ENCODE data around the gene DLGAP4. TPM values are rescaled to one million over a fixed set of nuclear protein-coding genes. Genes with fewer than 3 reads are reported as not detected.

The DLGAP4 gene
- total RNA-seq, 1 donor: 26.1 TPM

DNA sequence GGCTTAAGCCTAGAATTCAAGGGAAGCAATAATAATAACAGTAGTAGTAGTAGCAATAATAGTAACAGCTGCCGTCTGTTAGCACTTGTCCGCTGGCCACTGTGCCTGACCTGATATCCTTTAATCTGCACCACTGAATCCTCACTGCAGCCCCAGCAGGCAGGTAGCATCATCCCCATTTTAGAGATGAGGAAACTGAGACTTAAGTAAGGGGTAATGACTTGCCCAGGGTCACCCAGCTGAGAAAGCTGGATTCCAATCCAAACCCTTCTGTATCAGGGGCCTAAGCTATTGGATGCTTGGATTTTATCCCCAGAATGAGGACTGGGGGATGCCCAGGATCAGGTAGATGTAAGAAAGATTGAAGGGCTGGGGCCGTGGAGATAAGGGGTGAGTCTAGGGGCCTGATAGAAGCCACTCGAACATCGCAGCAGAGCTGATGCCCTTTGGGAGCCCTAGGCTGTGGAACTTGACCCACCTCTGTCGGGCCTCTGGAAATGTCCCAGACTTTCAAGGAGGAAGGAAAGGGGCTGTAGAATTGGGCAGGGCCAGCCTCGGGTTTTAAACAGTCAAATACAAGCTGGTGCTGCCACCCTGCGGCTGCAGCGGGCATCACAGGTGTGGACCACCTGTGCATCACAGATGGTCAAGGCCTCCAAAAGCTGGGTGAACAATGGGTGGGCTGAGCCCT, 133.0 kb downstream of the DLGAP4 start:
- peak in 2 of 3 donors; percentile 54 to 67 for DNase-seq (ENCODE audit: low read depth in 2 of 3, low spot score in 2 of 3)

GRCh38 chr20:36439731-36440072, 133.6 kb downstream of the DLGAP4 start:
- no peak for DNase-seq (ENCODE audit: low read depth in 2 of 3, low spot score in 2 of 3)

DNA sequence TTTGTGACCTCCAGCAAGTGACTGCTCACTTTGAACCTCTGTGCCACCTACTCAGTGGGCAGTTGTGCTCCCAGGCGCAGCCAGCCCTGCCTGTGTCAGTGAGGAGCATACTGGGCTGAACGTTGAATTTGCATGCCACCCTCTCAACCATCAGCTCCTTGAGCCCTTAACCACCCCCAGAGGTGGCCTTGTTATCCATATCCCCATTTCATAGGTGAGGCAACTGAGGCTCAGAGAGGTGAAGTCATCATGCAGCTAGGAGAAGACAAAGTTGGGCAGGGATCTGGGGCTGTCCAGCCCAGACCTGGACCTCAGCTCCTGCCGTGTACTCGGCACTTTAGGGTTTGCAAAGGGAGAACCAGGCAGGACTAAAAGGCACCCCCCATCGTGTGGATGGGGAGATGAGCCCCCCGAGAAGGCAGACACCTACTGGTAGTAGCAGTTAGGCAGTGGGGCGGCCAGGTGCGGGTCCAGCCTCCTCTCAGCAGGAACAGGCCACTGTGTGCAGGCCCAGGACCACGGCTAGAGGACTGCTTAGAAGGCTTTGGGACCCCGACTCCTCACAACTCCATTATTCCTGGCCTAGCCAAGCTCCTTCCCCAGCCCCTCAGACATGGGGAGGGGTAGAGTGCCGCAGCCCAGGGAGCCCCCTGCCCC, 134.4 kb downstream of the DLGAP4 start:
- no peak for DNase-seq (ENCODE audit: low read depth in 2 of 3, low spot score in 2 of 3)

DNA sequence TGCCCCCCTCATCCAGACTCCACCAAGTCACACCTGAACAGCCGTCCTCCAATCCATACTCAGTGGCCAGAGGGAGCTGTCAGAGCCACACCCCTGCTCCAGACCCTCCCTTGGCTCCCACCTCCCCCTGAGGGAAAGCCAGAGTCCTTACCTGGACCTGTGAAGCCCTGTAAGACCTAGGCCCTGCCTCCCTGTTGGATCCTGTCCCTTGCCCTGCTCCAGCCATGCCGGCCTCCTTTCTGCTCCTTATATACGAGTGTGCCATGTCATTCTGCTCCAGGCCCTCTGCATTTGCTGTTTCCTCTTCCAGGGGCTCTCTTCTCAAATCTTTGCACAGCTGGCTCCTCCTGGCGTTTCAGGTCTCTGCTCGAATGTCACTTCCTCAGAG, 134.9 kb downstream of the DLGAP4 start:
- no peak for DNase-seq (ENCODE audit: low read depth in 2 of 3, low spot score in 2 of 3)

GRCh38 chr20:36441416-36441815, 135.3 kb downstream of the DLGAP4 start:
- DNase-seq (ENCODE audit: low read depth in 2 of 3, low spot score in 2 of 3): no peak

- no peak for DNase-seq (ENCODE audit: low read depth in 2 of 3, low spot score in 2 of 3)
Measured at GRCh38 chr20:36445847-36446246, 139.7 kb downstream of the DLGAP4 start.

DNA sequence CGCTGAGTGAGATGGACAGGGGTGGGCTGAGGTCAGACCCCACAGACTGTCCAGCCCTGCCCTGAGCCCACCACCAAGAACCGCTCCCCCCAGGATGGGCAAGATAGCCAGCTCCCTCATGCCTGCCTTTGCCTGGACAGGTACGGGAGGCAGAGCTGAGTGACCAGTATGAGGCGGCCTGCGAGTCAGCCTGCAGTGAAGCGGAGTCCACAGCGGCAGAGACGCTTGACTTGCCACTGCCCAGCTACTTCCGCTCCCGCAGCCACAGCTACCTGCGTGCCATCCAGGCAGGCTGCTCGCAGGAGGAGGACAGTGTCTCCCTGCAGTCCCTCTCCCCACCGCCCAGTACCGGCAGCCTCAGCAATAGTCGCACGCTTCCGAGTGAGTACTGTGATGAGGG, 140.4 kb downstream of the DLGAP4 start:
- no peak for DNase-seq (ENCODE audit: low read depth in 2 of 3, low spot score in 2 of 3)

- no peak for DNase-seq (ENCODE audit: low read depth in 2 of 3, low spot score in 2 of 3)
Measured at GRCh38 chr20:36447101-36447500, 141.0 kb downstream of the DLGAP4 start.

GRCh38 chr20:36449663-36450062, 143.5 kb downstream of the DLGAP4 start:
- DNase-seq (ENCODE audit: low read depth in 2 of 3, low spot score in 2 of 3): no peak

DNA sequence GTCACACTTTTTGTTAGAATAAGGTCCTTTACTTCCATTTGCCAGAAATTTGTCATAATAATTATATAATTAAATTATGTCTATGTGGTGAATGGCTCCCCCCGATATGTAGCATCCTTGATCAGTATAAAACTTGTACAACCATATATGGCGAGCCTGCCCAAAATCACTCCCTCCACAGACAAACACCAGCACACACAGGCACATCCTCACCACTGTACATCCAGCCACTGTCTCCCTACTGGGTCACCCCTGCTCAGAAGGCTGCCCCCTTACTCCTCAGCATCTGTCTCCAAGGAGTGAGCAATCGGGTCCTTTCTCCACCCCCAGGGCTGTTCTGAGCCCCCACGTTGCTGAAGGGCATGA, 148.2 kb downstream of the DLGAP4 start:
- DNase-seq (ENCODE audit: low read depth in 2 of 3, low spot score in 2 of 3): no peak

- DNase-seq (ENCODE audit: low read depth in 2 of 3, low spot score in 2 of 3): no peak
Measured at GRCh38 chr20:36454698-36455427, 148.7 kb downstream of the DLGAP4 start.

GRCh38 chr20:36455972-36456625, 150.0 kb downstream of the DLGAP4 start:
- DNase-seq (ENCODE audit: low read depth in 2 of 3, low spot score in 2 of 3): no peak

- DNase-seq (ENCODE audit: low read depth in 2 of 3, low spot score in 2 of 3): peak; percentile 92 to 93 (median 93)
Measured at GRCh38 chr20:36460648-36461599, 154.8 kb downstream of the DLGAP4 start.

GRCh38 chr20:36461600-36462439, 155.7 kb downstream of the DLGAP4 start:
- DNase-seq (ENCODE audit: low read depth in 2 of 3, low spot score in 2 of 3): peak in 2 of 3 donors; percentile 18 to 49

- DNase-seq (ENCODE audit: low read depth in 2 of 3, low spot score in 2 of 3): peak in 2 of 3 donors; percentile 26 to 47
Measured at GRCh38 chr20:36462440-36463211, 156.5 kb downstream of the DLGAP4 start.

GRCh38 chr20:36463212-36464061, 157.3 kb downstream of the DLGAP4 start:
- DNase-seq (ENCODE audit: low read depth in 2 of 3, low spot score in 2 of 3): no peak
